Stimulated activated naive B cell treated with anti-CD40 and anti-IgM and Interleukin-4, amounts not matched to agents 10 μg/mL and 1 μg/mL and 100 μg/mL, for 72 hours (primary cell): ENCODE results near the gene CCR5.

ENCODE experiments used
- ATAC-seq, 2 donors: fragments of 150-1000 bp; cut with Tn5 transposase; replicated peaks; 2 replicates each; pipeline ENCODE4 v1.10.0; 2021; ENCODE audit warnings: moderate library complexity in 1 of 2
- DNase-seq: peaks from one replicate; pipeline ENCODE4 v3.0.0; 2021
- H3K27ac Mint-ChIP-seq: one replicate; pipeline ENCODE4 v1.8.0; 2022; ENCODE audit warnings: mild to moderate bottlenecking, mixed read lengths
- H3K27me3 Mint-ChIP-seq, 2 donors: one replicate each; pipeline ENCODE4 v1.8.0; 2022; ENCODE audit warnings: mixed read lengths in 2 of 2
- H3K36me3 Mint-ChIP-seq, 2 donors: one replicate each; pipeline ENCODE4 v1.8.0; 2022; ENCODE audit warnings: mixed read lengths in 2 of 2, mild to moderate bottlenecking in 1 of 2
- H3K4me1 Mint-ChIP-seq, 2 donors: one replicate each; pipeline ENCODE4 v1.8.0; 2022; ENCODE audit warnings: mixed read lengths in 2 of 2, mild to moderate bottlenecking in 1 of 2
- H3K4me3 Mint-ChIP-seq, 2 donors: one replicate each; pipeline ENCODE4 v1.8.0; 2022; ENCODE audit warnings: mild to moderate bottlenecking in 2 of 2, mixed read lengths in 2 of 2, moderate library complexity in 1 of 2
- H3K9me3 Mint-ChIP-seq, 2 donors: one replicate each; pipeline ENCODE4 v1.8.0; 2022; ENCODE audit warnings: mixed read lengths in 2 of 2, mild to moderate bottlenecking in 1 of 2

CCR5 gene

GRCh38 chr3:46351646-46352045, 19.1 kb upstream of the CCR5 start:
- ATAC-seq (no peak), DNase-seq (no peak)
- Mint-ChIP-seq H3K27ac (no peak overlapping the region), H3K9me3 (peaks cover 0 to 2% of the 10 kb centered on the region in 2 donors), H3K36me3 (peaks cover 0 to 2% of the 10 kb centered on the region in 2 donors), H3K4me1 (peaks cover 53 to 74% of the 10 kb centered on the region in 2 donors), H3K4me3 (no peak overlapping the region), H3K27me3 (peaks cover 6 to 7% of the 10 kb centered on the region in 2 donors)

- Mint-ChIP-seq H3K36me3 (peaks cover 0 to 2% of the 10 kb centered on the region in 2 donors), H3K4me3 (no peak overlapping the region), H3K9me3 (peaks cover 0 to 2% of the 10 kb centered on the region in 2 donors), H3K4me1 (peaks cover 58 to 75% of the 10 kb centered on the region in 2 donors), H3K27me3 (peaks cover 7 to 12% of the 10 kb centered on the region in 2 donors), H3K27ac (peak overlapping the region; percentile 26)
- DNase-seq (no peak), ATAC-seq (no peak)
Measured at GRCh38 chr3:46353090-46353489, 17.7 kb upstream of the CCR5 start.

DNA sequence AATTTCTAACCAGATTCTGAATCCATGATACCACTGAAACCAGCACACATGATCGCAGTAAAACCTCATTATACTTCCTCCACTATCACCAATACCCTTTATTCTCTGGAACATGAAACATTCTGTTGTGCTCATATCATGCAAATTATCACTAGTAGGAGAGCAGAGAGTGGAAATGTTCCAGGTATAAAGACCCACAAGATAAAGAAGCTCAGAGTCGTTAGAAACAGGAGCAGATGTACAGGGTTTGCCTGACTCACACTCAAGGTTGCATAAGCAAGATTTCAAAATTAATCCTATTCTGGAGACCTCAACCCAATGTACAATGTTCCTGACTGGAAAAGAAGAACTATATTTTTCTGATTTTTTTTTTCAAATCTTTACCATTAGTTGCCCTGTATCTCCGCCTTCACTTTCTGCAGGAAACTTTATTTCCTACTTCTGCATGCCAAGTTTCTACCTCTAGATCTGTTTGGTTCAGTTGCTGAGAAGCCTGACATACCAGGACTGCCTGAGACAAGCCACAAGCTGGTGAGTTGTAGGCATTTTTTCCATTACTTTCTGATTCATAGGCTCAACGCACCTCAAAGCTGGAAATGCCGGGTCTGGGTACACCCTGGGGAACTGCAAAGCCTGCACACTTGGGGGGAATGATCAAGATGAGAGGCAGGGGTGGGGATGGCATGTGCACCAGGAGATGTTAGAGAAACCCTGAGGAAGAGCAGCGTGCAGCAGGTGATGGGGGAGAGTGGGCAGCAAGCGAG, 16.9 kb upstream of the CCR5 start, which contains the start of gene CCR2:
Gene CCR2, plus strand, starts transcription at position 465 of the 764 bp plus-strand sequence. CDS start 3,417 bp downstream, outside the sequence.
- Mint-ChIP-seq H3K27me3 (peaks cover 7 to 12% of the 10 kb centered on the region in 2 donors), H3K9me3 (peaks cover 0 to 2% of the 10 kb centered on the region in 2 donors), H3K4me1 (peaks cover 56 to 70% of the 10 kb centered on the region in 2 donors), H3K36me3 (peaks cover 0 to 2% of the 10 kb centered on the region in 2 donors), H3K4me3 (peak within 1 kb of the TSS; percentile 45 to 48), H3K27ac (peak within 1 kb of the TSS; percentile 52)
- peak; percentile 77 to 85 for ATAC-seq
- peak; percentile 32 for DNase-seq

DNA sequence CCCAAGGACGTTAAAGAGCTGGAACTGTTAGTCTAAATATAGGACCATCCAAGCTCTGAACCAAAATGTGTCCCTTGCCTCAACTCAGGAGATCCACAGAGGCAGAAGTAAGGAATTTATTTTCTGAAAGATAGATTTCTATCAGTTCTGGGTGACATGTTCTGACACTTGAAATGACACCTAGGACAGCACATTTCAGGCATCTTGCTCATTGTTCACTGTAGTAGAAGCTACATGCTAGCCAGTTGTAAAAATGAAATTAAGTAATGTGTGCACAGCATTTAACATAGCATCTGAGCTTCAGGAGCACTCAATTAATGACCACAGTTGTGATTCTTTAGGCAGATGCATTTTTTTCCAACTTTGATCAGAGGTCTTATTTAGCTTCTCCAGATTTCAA, 16.3 kb upstream of the CCR5 start:
- Mint-ChIP-seq H3K4me1 (peaks cover 52 to 69% of the 10 kb centered on the region in 2 donors), H3K27me3 (peaks cover 7 to 12% of the 10 kb centered on the region in 2 donors), H3K27ac (peak overlapping the region; percentile 52), H3K4me3 (peak overlapping the region in 1 of 2 donors; percentile 48), H3K36me3 (peaks cover 0 to 2% of the 10 kb centered on the region in 2 donors), H3K9me3 (peaks cover 0 to 2% of the 10 kb centered on the region in 2 donors)
- no peak for DNase-seq
- no peak for ATAC-seq

GRCh38 chr3:46354984-46355383, 15.8 kb upstream of the CCR5 start:
- Mint-ChIP-seq H3K4me1 (peaks cover 51 to 67% of the 10 kb centered on the region in 2 donors), H3K4me3 (no peak overlapping the region), H3K9me3 (peaks cover 0 to 2% of the 10 kb centered on the region in 2 donors), H3K27ac (no peak overlapping the region), H3K27me3 (peaks cover 7 to 12% of the 10 kb centered on the region in 2 donors), H3K36me3 (peaks cover 0 to 2% of the 10 kb centered on the region in 2 donors)
- ATAC-seq, result no peak
- no peak for DNase-seq

DNA sequence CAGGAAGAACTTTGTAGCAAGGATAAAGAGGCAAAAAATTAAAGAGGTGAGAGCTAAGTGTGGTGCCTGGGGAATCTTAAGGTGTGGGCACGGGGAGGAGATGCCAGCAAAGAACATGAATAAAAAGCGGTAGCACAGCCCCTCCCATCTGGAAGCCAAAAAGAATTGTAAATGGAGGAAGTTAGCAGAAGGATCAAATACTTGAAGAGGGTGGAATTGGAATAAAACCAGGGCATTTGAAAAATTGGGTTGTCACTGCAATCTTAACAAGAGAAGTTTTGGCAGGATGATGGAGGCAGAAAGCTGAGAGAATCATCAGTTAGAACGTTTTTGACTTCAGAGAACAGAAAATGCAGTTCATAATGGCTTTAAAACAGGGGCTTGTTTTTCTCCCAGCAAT, 14.5 kb upstream of the CCR5 start:
- Mint-ChIP-seq H3K27me3 (peaks cover 7 to 12% of the 10 kb centered on the region in 2 donors), H3K36me3 (peaks cover 0 to 2% of the 10 kb centered on the region in 2 donors), H3K4me1 (peaks cover 51 to 69% of the 10 kb centered on the region in 2 donors), H3K27ac (no peak overlapping the region), H3K9me3 (peaks cover 0 to 2% of the 10 kb centered on the region in 2 donors), H3K4me3 (no peak overlapping the region)
- DNase-seq, result no peak
- ATAC-seq, result no peak

GRCh38 chr3:46356909-46357308, 13.8 kb upstream of the CCR5 start:
- peaks cover 54 to 70% of the 10 kb centered on the region in 2 donors for H3K4me1 Mint-ChIP-seq
- no peak overlapping the region for H3K4me3 Mint-ChIP-seq
- H3K36me3 Mint-ChIP-seq, result peaks cover 0 to 2% of the 10 kb centered on the region in 2 donors
- H3K27ac Mint-ChIP-seq, result no peak overlapping the region
- ATAC-seq, result no peak
- H3K27me3 Mint-ChIP-seq, result peaks cover 7 to 12% of the 10 kb centered on the region in 2 donors
- peaks cover 0 to 2% of the 10 kb centered on the region in 2 donors for H3K9me3 Mint-ChIP-seq
- DNase-seq, result no peak

- H3K36me3 Mint-ChIP-seq, result peaks cover 0 to 2% of the 10 kb centered on the region in 2 donors
- peaks cover 7 to 12% of the 10 kb centered on the region in 2 donors for H3K27me3 Mint-ChIP-seq
- H3K4me1 Mint-ChIP-seq, result peaks cover 46 to 61% of the 10 kb centered on the region in 2 donors
- peaks cover 0 to 2% of the 10 kb centered on the region in 2 donors for H3K9me3 Mint-ChIP-seq
- ATAC-seq (no peak), DNase-seq (no peak)
- no peak overlapping the region for H3K4me3 Mint-ChIP-seq
- no peak overlapping the region for H3K27ac Mint-ChIP-seq
Measured at GRCh38 chr3:46358466-46358865, 12.3 kb upstream of the CCR5 start.

- Mint-ChIP-seq H3K4me3 (no peak overlapping the region), H3K36me3 (peaks cover 0 to 2% of the 10 kb centered on the region in 2 donors), H3K9me3 (peaks cover 0 to 2% of the 10 kb centered on the region in 2 donors), H3K27ac (no peak overlapping the region), H3K4me1 (peaks cover 37 to 47% of the 10 kb centered on the region in 2 donors), H3K27me3 (peaks cover 7 to 11% of the 10 kb centered on the region in 2 donors)
- ATAC-seq, result peak; percentile 88 to 94
- DNase-seq, result peak; percentile 34
Measured at GRCh38 chr3:46359733-46360493, 10.8 kb upstream of the CCR5 start.

- no peak for ATAC-seq
- peaks cover 0 to 2% of the 10 kb centered on the region in 2 donors for H3K36me3 Mint-ChIP-seq
- no peak overlapping the region for H3K27ac Mint-ChIP-seq
- peaks cover 31 to 42% of the 10 kb centered on the region in 2 donors for H3K4me1 Mint-ChIP-seq
- H3K4me3 Mint-ChIP-seq, result no peak overlapping the region
- H3K27me3 Mint-ChIP-seq, result peaks cover 5 to 6% of the 10 kb centered on the region in 2 donors
- DNase-seq, result no peak
- H3K9me3 Mint-ChIP-seq, result peaks cover 0 to 2% of the 10 kb centered on the region in 2 donors
Measured at GRCh38 chr3:46360907-46361306, 9.8 kb upstream of the CCR5 start.

- DNase-seq (no peak), ATAC-seq (peak; percentile 30 to 35)
- Mint-ChIP-seq H3K27ac (no peak overlapping the region), H3K27me3 (peaks cover 0 to 5% of the 10 kb centered on the region in 2 donors), H3K4me3 (no peak overlapping the region), H3K4me1 (peaks cover 32 to 40% of the 10 kb centered on the region in 2 donors), H3K36me3 (no peaks in the 10 kb centered on the region), H3K9me3 (no peaks in the 10 kb centered on the region)
Measured at GRCh38 chr3:46361408-46362283, 9.1 kb upstream of the CCR5 start.

GRCh38 chr3:46365041-46365440, 5.7 kb upstream of the CCR5 start:
- H3K9me3 Mint-ChIP-seq, result no peaks in the 10 kb centered on the region
- H3K4me3 Mint-ChIP-seq, result no peak overlapping the region
- no peak overlapping the region for H3K27ac Mint-ChIP-seq
- DNase-seq (no peak), ATAC-seq (no peak)
- no peaks in the 10 kb centered on the region for H3K27me3 Mint-ChIP-seq
- H3K36me3 Mint-ChIP-seq, result no peaks in the 10 kb centered on the region
- H3K4me1 Mint-ChIP-seq, result peaks cover 20 to 51% of the 10 kb centered on the region in 2 donors

- H3K36me3 Mint-ChIP-seq, result no peaks in the 10 kb centered on the region
- H3K4me1 Mint-ChIP-seq, result peaks cover 17 to 42% of the 10 kb centered on the region in 2 donors
- no peak overlapping the region for H3K4me3 Mint-ChIP-seq
- no peaks in the 10 kb centered on the region for H3K9me3 Mint-ChIP-seq
- DNase-seq (no peak), ATAC-seq (no peak)
- H3K27ac Mint-ChIP-seq, result no peak overlapping the region
- no peaks in the 10 kb centered on the region for H3K27me3 Mint-ChIP-seq
Measured at GRCh38 chr3:46365737-46366524, 4.8 kb upstream of the CCR5 start.
